Calu3 (cell line): Measurements from ENCODE around the gene LRBA. TPM values are rescaled to one million over a fixed set of nuclear protein-coding genes. Genes with fewer than 3 reads are reported as not detected.

ENCODE experiments used
- BruUV-seq: library from RNA; stranded (reverse); fragments of 400-500 nt; replicated peaks from 2 replicates; lab custom pipeline; 2021; lab: Mats Ljungman, UMichigan
- CTCF ChIA-PET: fragments of 300-600 bp; sonication (Branson Sonifier 250); formaldehyde crosslinking; loops from one replicate; lab custom pipeline; 2022; ENCODE audit warnings: antibody characterized with exemption; lab: Charles Lee
- DNase-seq: peaks from one replicate; pipeline ENCODE4 v3.0.0; 2022
- H3K27ac Mint-ChIP-seq: one replicate; pipeline ENCODE4 v1.8.0; 2022; ENCODE audit warnings: mixed read lengths; ENCODE audit not compliant: unreplicated experiment
- H3K27me3 Mint-ChIP-seq: one replicate; pipeline ENCODE4 v1.8.0; 2022; ENCODE audit warnings: mixed read lengths; ENCODE audit not compliant: unreplicated experiment
- H3K36me3 Mint-ChIP-seq: one replicate; pipeline ENCODE4 v1.8.0; 2022; ENCODE audit warnings: mild to moderate bottlenecking, moderate library complexity, mixed read lengths; ENCODE audit not compliant: insufficient read depth, unreplicated experiment
- H3K4me1 Mint-ChIP-seq: one replicate; pipeline ENCODE4 v1.8.0; 2022; ENCODE audit warnings: mild to moderate bottlenecking, low read depth, mixed read lengths; ENCODE audit not compliant: unreplicated experiment
- H3K4me3 Mint-ChIP-seq: one replicate; pipeline ENCODE4 v1.8.0; 2022; ENCODE audit warnings: mild to moderate bottlenecking, low read depth, moderate library complexity, mixed read lengths; ENCODE audit not compliant: unreplicated experiment
- H3K9me3 Mint-ChIP-seq: one replicate; pipeline ENCODE4 v1.8.0; 2022; ENCODE audit warnings: low read depth, mixed read lengths; ENCODE audit not compliant: unreplicated experiment
- intact Hi-C: fragments of 100-400 bp; cut with micrococcal nuclease; formaldehyde crosslinking; loops from one replicate; pipeline ENCODE4 v1.10.0; 2022; ENCODE audit not compliant: unreplicated experiment
- total RNA-seq: library from RNA; stranded (reverse); gene quantifications from 2 replicates; pipeline ENCODE4 v1.2.3, GENCODE V29; 2022
- TF ChIP-seq, protein P1 (sequence below): fragments of 200-600 bp; IDR thresholded peaks from one replicate; pipeline ENCODE4 v1.8.0; 2022; ENCODE audit warnings: antibody characterized with exemption; ENCODE audit not compliant: unreplicated experiment

Gene LRBA
- total RNA-seq, 1 experiment from 2014 or later = 49.0 TPM

DNA sequence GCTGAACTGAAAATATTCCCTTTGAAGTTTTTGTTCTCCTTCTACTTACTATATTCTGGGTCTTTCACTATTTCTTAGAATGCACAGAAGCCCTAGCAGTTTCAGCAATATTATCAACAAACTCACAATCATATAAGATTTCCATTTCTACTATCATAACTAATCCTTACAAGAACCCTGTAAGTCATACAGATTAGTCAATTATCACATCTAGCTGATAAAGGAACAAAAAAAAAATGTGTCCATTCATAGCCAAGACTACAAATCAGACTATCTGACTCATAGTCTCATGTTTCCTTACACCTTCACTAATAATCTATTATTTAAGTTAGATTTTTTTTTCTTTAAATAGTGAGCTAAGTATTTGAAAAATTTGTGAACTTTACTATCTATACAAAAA lies 72.5 kb downstream of the LRBA start:
- CTCF ChIA-PET = interaction anchor here (0.5 to 0.6 kb wide), 2 partner anchors 77 to 829 kb away, joined by 3 to 4 read pairs; no protein-coding TSS in a partner anchor

DNA sequence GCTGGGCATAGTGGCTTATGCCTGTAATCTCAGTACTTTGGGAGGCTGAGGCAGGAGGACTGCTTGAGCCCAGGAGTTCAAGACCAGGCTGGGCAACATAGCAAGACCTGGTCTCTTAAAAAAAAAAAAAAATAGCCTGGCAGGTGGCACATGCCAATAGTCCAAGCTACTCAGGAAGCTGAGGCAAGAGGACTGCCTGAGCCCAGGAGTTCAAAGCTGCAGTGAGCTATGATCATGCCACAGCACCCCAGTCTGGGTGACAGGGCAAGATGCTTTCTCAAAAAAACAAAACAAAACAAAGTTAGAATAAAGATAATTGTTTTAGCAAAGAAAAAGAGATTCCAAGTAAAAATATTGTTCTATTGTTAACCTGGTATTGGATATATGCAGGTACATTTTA lies 75.0 kb downstream of the LRBA start:
- intact Hi-C loops = no loop called here
- CTCF ChIA-PET = no interaction called here
- no TSS peak for BruUV-seq
- Mint-ChIP-seq H3K4me3 (no peak overlapping the region), H3K27me3 (no peaks in the 10 kb centered on the region), H3K27ac (no peak overlapping the region), H3K9me3 (no peaks in the 10 kb centered on the region), H3K36me3 (no peaks in the 10 kb centered on the region), H3K4me1 (peaks cover 8% of the 10 kb centered on the region)
- TF ChIP-seq, protein P1, sequence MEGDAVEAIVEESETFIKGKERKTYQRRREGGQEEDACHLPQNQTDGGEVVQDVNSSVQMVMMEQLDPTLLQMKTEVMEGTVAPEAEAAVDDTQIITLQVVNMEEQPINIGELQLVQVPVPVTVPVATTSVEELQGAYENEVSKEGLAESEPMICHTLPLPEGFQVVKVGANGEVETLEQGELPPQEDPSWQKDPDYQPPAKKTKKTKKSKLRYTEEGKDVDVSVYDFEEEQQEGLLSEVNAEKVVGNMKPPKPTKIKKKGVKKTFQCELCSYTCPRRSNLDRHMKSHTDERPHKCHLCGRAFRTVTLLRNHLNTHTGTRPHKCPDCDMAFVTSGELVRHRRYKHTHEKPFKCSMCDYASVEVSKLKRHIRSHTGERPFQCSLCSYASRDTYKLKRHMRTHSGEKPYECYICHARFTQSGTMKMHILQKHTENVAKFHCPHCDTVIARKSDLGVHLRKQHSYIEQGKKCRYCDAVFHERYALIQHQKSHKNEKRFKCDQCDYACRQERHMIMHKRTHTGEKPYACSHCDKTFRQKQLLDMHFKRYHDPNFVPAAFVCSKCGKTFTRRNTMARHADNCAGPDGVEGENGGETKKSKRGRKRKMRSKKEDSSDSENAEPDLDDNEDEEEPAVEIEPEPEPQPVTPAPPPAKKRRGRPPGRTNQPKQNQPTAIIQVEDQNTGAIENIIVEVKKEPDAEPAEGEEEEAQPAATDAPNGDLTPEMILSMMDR = no peak
- DNase-seq = no peak

More for the DNA sequence above, 72.5 kb downstream of the LRBA start:
- TF ChIP-seq, protein P1 = no peak
- no peaks in the 10 kb centered on the region for H3K27me3 Mint-ChIP-seq
- H3K4me1 Mint-ChIP-seq = peaks cover 16% of the 10 kb centered on the region
- H3K4me3 Mint-ChIP-seq = no peak overlapping the region
- no peak for DNase-seq
- BruUV-seq = no TSS peak
- intact Hi-C loops = no loop called here
- no peaks in the 10 kb centered on the region for H3K9me3 Mint-ChIP-seq
- peak overlapping the region; percentile 29 for H3K27ac Mint-ChIP-seq
- H3K36me3 Mint-ChIP-seq = no peaks in the 10 kb centered on the region

DNA sequence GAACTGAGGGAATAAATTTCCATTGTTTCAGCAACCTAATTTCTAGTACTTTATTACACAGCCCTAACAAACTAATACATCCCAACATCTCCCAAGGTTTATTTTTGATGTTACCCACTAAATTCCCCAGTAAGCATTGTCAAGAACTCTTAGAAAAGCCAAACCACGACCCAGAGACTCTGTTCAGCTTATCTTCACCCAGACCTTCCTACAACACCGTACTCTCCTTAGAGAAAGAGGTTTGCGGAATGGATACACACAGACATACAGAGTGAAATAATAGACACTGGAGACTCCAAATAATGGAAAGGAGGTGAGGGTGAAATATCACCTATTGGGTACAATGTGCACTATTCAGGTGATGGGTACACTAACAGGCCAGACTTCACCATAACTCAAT lies 75.6 kb downstream of the LRBA start:
- Mint-ChIP-seq H3K27me3 (no peaks in the 10 kb centered on the region), H3K36me3 (no peaks in the 10 kb centered on the region), H3K9me3 (no peaks in the 10 kb centered on the region), H3K4me3 (no peak overlapping the region), H3K4me1 (peaks cover 8% of the 10 kb centered on the region), H3K27ac (no peak overlapping the region)
- TF ChIP-seq, protein P1 = no peak
- BruUV-seq = no TSS peak
- CTCF ChIA-PET = no interaction called here
- no peak for DNase-seq
- intact Hi-C loops = no loop called here

DNA sequence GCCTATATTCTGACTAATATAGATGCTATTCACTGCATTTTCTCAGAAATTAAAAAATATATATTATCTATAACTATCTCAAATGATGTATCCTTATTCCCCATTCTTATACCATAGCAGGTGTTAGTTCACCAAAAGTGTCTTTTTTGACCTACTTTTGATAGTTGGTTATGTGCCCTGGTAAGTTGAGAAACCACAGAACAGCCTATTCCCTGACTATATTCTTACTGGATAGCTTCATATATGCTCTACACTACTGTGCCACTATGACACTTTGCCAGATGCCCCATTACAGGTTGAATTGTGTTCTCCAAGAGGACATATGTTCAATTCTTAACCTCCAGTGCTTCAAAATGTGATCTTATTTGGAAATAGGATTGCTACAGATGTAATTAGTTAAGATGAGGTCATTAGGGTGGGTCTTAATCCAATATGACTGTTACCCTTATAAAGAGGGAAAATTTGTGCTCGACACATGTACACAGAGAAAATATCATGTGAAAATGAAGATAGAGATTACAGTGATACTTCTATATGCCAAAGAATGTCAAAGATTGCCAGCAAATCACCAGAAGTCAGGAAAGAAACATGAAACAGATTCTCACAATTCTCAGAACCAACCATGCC lies 76.1 kb downstream of the LRBA start:
- H3K4me3 Mint-ChIP-seq = no peak overlapping the region
- H3K27me3 Mint-ChIP-seq = no peaks in the 10 kb centered on the region
- BruUV-seq = no TSS peak
- no peak overlapping the region for H3K27ac Mint-ChIP-seq
- H3K9me3 Mint-ChIP-seq = no peaks in the 10 kb centered on the region
- TF ChIP-seq, protein P1 = no peak
- intact Hi-C loops = no loop called here
- H3K36me3 Mint-ChIP-seq = no peaks in the 10 kb centered on the region
- H3K4me1 Mint-ChIP-seq = peaks cover 8% of the 10 kb centered on the region
- DNase-seq = no peak
- CTCF ChIA-PET = interaction anchor here (0.6 kb wide), 1 partner anchor 17 kb away, joined by 3 read pairs; no protein-coding TSS in a partner anchor
